NB4 (cell line): ENCODE measurements around the gene FRMD4B.
A peak's percentile ranks its signal among the peaks of the same experiment; 100 is the strongest.

Experiments
- DNase-seq: peaks from one replicate; pipeline ENCODE4 v3.0.0; 2010; ENCODE audit warnings: low read depth
- H3K4me3 ChIP-seq: one replicate; pipeline ENCODE4 v1.5.1; 2011; ENCODE audit warnings: mild to moderate bottlenecking, low read depth, low read length, moderate library complexity
- CTCF ChIP-seq: IDR thresholded peaks from one replicate; pipeline ENCODE4 v1.5.1; 2012; ENCODE audit warnings: low read depth, low read length
- MAX ChIP-seq: IDR thresholded peaks from 2 replicates; pipeline ENCODE4 v1.6.1; 2011; ENCODE audit warnings: low read depth, low read length
- MYC ChIP-seq: IDR thresholded peaks from 2 replicates; pipeline ENCODE4 v1.6.1; 2011; ENCODE audit warnings: low read depth, low read length
- POLR2A ChIP-seq: IDR thresholded peaks from 2 replicates; pipeline ENCODE4 v1.6.1; 2011; ENCODE audit warnings: mild to moderate bottlenecking; ENCODE audit not compliant: insufficient read length; ENCODE audit errors: extremely low read depth

FRMD4B gene

GRCh38 chr3:69385723-69386555, at the start of gene FRMD4B:
FRMD4B (minus strand) TSS chr3:69386088; CDS start chr3:69385989, 99 bp downstream.
- no peak for DNase-seq
- no peak within 1 kb of the TSS for H3K4me3 ChIP-seq
- TF ChIP-seq POLR2A, result no peak
- no peak for TF ChIP-seq MAX
- no peak for TF ChIP-seq CTCF
- no peak for TF ChIP-seq MYC

GRCh38 chr3:69433969-69434325, 48.1 kb upstream of the FRMD4B start:
- TF ChIP-seq POLR2A (no peak), CTCF (no peak)
- DNase-seq, result no peak
- no peak overlapping the region for H3K4me3 ChIP-seq

GRCh38 chr3:69433121-69433968, 47.5 kb upstream of the FRMD4B start:
- H3K4me3 ChIP-seq, result no peak overlapping the region
- TF ChIP-seq MAX, result no peak
- TF ChIP-seq MYC, result no peak
- no peak for TF ChIP-seq CTCF
- TF ChIP-seq POLR2A, result no peak
- no peak for DNase-seq

- no peak overlapping the region for H3K4me3 ChIP-seq
- DNase-seq, result no peak
- no peak for TF ChIP-seq MAX
- TF ChIP-seq POLR2A, result no peak
- TF ChIP-seq CTCF, result no peak
- TF ChIP-seq MYC, result no peak
These were observed 42.9 kb upstream of the FRMD4B start for GRCh38 chr3:69428657-69429255.

- TF ChIP-seq MYC (no peak), CTCF (peak; percentile 1)
- DNase-seq, result no peak
- no peak overlapping the region for H3K4me3 ChIP-seq
These were observed 41.0 kb upstream of the FRMD4B start for GRCh38 chr3:69426967-69427304.
